ENCODE measurements around the gene RDH5. TPM values are rescaled to one million over a fixed set of nuclear protein-coding genes. Genes with fewer than 3 reads are reported as not detected.
A peak's percentile ranks its signal among the peaks of the same experiment; 100 is the strongest.

Gene RDH5
- total and polyA plus RNA-seq, 2 of the 4 experiments (the other 2 are of a cell fraction), result 7.3 to 18.8 TPM

- DNase-seq (peak; percentile 39), ATAC-seq (ENCODE audit: low read depth) (no peak)
- no peak overlapping the region for H4K91ac ChIP-seq (ENCODE audit: insufficient read depth, low read depth, low read length)
- no peak overlapping the region for H4K5ac ChIP-seq (ENCODE audit: low read depth, low read length)
- H3K4ac ChIP-seq (ENCODE audit: low read depth, low read length), result no peak overlapping the region
- H3K4me3 ChIP-seq (ENCODE audit: insufficient read depth, low read depth, low read length), result no peak overlapping the region
- H2AFZ ChIP-seq (replicated peaks; ENCODE audit: low read length, poor library complexity), result no peak overlapping the region
- CTCF ChIA-PET, result no interaction called here
- H3K9me1 ChIP-seq (ENCODE audit: insufficient read depth, low read length), result no peaks in the 10 kb centered on the region
- H2BK5ac ChIP-seq (ENCODE audit: low read depth, low read length, poor library complexity, severe bottlenecking), result no peak overlapping the region
- H2BK120ac ChIP-seq (ENCODE audit: low read depth, low read length), result no peak overlapping the region
- H2AK5ac ChIP-seq (ENCODE audit: low read depth, low read length), result no peak overlapping the region
- no peak overlapping the region for H3K14ac ChIP-seq (replicated peaks; ENCODE audit: low read depth, low read length)
- H3K23ac ChIP-seq (ENCODE audit: low read depth, low read length), result no peak overlapping the region
- no peak overlapping the region for H2BK20ac ChIP-seq (ENCODE audit: low read depth, low read length)
- H3K36me3 ChIP-seq (ENCODE audit: control insufficient read depth, insufficient read depth, low read length), result no peaks in the 10 kb centered on the region
- BruUV-seq (replicated peaks), result no TSS peak
- no peaks in the 10 kb centered on the region for H3K79me1 ChIP-seq (ENCODE audit: low read depth in 1 of 2, low read length in 2 of 2)
- intact Hi-C loops (cut with micrococcal nuclease) (no loop called here), in situ Hi-C loops (cut with MboI; ENCODE audit: low sequenced_read_pairs) (no loop called here), dilution Hi-C loops (cut with HindIII; ENCODE audit: low sequenced_read_pairs, unreplicated experiment) (no loop called here)
- H2AK9ac ChIP-seq (replicated peaks; ENCODE audit: low read depth, low read length, poor library complexity), result no peak overlapping the region
- H3K27ac ChIP-seq (ENCODE audit: insufficient read depth, low read length), result no peak overlapping the region
- H3K56ac ChIP-seq (ENCODE audit: extremely low read depth, insufficient read depth, low read length), result no peak overlapping the region
- H3K4me1 ChIP-seq (ENCODE audit: control insufficient read depth, insufficient read depth, low read length), result peaks cover 2% of the 10 kb centered on the region; the same call in 1 of the 2 replicates
- H3K9ac ChIP-seq (ENCODE audit: low read depth, low read length), result no peak overlapping the region
- H3K4me2 ChIP-seq (ENCODE audit: low read depth, low read length), result no peak overlapping the region
- POLR2A ChIA-PET (ENCODE audit: unreplicated experiment), result interaction anchor here (0.6 kb wide), 1 partner anchor 1436 kb away, joined by 4 read pairs; no protein-coding TSS in a partner anchor
- H4K20me1 ChIP-seq (ENCODE audit: insufficient read depth, low read length), result no peaks in the 10 kb centered on the region
- WGBS, 2 experiments (ENCODE audit: extremely low coverage in 2 of 2, insufficient read length in 1 of 2), result 32% methylated on average over 3 of the region's 21 CpGs; no CpG with 5 or more reads in 1 of the 2 experiments
- no peak overlapping the region for H2BK15ac ChIP-seq (ENCODE audit: low read depth, low read length)
- no peak overlapping the region for H4K8ac ChIP-seq (ENCODE audit: low read depth in 2 of 2, low read length in 2 of 2)
- peaks cover 22% of the 10 kb centered on the region for H3K27me3 ChIP-seq (ENCODE audit: control insufficient read depth, insufficient read depth, low read length)
- TF ChIP-seq NFE2L2 (IDR thresholded peaks at IDR 0.05; ENCODE audit: low read depth, low read length), result no peak
- no peak for TF ChIP-seq RAD21 (IDR thresholded peaks at IDR 0.05; ENCODE audit: low read length)
- no peak for TF ChIP-seq BHLHE40 (IDR thresholded peaks at IDR 0.05; ENCODE audit: low read depth, low read length)
- TF ChIP-seq MXI1 (IDR thresholded peaks at IDR 0.05; ENCODE audit: borderline replicate concordance, low read depth, low read length), result no peak
- TF ChIP-seq CEBPB (IDR thresholded peaks at IDR 0.05; ENCODE audit: low read depth, low read length), result no peak
- no peak for TF ChIP-seq RFX5 (IDR thresholded peaks at IDR 0.05; ENCODE audit: low read depth, low read length)
- no peak for TF ChIP-seq ELK1 (IDR thresholded peaks at IDR 0.05; ENCODE audit: borderline replicate concordance, low read depth, low read length)
- no peak for TF ChIP-seq CTCF (conservative IDR thresholded peaks at IDR 0.05; ENCODE audit: low read depth, low read length)
- no peak for TF ChIP-seq MAZ (IDR thresholded peaks at IDR 0.05; ENCODE audit: borderline replicate concordance, low read depth, low read length)
- TF ChIP-seq SMC3 (IDR thresholded peaks at IDR 0.05; ENCODE audit: low read depth, low read length), result no peak
- TF ChIP-seq RCOR1 (IDR thresholded peaks at IDR 0.05; ENCODE audit: insufficient replicate concordance, low read length), result no peak
- TF ChIP-seq CHD1 (IDR thresholded peaks at IDR 0.05; ENCODE audit: low read depth, low read length), result no peak
- no peak for TF ChIP-seq USF2 (IDR thresholded peaks at IDR 0.05; ENCODE audit: low read depth, low read length)
- TF ChIP-seq POLR2A (IDR thresholded peaks at IDR 0.05; ENCODE audit: low read depth, low read length), result no peak
- no peak for TF ChIP-seq FOS (IDR thresholded peaks at IDR 0.05; ENCODE audit: low read depth, low read length)
- no peak for TF ChIP-seq MAFK (IDR thresholded peaks at IDR 0.05; ENCODE audit: low read depth, low read length)
- H3K9me3 ChIP-seq (ENCODE audit: control insufficient read depth, insufficient read depth, low read length), result no peaks in the 10 kb centered on the region
- no peak overlapping the region for H3K18ac ChIP-seq (ENCODE audit: low read depth, low read length)
Measured at GRCh38 chr12:55700255-55701018, 19.8 kb upstream of the RDH5 start.
